Retina (tissue), 1 donor: ENCODE data around the gene GOLGB1.
"Not testable (repeated sequence)": the region's sequence is repeated elsewhere in the genome, so short reads cannot be mapped to it uniquely, and the experiment has no call there.

ENCODE experiments used
- DNase-seq: peaks from one replicate; pipeline ENCODE4 v3.0.0-alpha.2; 2016

The GOLGB1 gene, protein sequence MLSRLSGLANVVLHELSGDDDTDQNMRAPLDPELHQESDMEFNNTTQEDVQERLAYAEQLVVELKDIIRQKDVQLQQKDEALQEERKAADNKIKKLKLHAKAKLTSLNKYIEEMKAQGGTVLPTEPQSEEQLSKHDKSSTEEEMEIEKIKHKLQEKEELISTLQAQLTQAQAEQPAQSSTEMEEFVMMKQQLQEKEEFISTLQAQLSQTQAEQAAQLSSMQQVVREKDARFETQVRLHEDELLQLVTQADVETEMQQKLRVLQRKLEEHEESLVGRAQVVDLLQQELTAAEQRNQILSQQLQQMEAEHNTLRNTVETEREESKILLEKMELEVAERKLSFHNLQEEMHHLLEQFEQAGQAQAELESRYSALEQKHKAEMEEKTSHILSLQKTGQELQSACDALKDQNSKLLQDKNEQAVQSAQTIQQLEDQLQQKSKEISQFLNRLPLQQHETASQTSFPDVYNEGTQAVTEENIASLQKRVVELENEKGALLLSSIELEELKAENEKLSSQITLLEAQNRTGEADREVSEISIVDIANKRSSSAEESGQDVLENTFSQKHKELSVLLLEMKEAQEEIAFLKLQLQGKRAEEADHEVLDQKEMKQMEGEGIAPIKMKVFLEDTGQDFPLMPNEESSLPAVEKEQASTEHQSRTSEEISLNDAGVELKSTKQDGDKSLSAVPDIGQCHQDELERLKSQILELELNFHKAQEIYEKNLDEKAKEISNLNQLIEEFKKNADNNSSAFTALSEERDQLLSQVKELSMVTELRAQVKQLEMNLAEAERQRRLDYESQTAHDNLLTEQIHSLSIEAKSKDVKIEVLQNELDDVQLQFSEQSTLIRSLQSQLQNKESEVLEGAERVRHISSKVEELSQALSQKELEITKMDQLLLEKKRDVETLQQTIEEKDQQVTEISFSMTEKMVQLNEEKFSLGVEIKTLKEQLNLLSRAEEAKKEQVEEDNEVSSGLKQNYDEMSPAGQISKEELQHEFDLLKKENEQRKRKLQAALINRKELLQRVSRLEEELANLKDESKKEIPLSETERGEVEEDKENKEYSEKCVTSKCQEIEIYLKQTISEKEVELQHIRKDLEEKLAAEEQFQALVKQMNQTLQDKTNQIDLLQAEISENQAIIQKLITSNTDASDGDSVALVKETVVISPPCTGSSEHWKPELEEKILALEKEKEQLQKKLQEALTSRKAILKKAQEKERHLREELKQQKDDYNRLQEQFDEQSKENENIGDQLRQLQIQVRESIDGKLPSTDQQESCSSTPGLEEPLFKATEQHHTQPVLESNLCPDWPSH (N-terminal part only)

DNA sequence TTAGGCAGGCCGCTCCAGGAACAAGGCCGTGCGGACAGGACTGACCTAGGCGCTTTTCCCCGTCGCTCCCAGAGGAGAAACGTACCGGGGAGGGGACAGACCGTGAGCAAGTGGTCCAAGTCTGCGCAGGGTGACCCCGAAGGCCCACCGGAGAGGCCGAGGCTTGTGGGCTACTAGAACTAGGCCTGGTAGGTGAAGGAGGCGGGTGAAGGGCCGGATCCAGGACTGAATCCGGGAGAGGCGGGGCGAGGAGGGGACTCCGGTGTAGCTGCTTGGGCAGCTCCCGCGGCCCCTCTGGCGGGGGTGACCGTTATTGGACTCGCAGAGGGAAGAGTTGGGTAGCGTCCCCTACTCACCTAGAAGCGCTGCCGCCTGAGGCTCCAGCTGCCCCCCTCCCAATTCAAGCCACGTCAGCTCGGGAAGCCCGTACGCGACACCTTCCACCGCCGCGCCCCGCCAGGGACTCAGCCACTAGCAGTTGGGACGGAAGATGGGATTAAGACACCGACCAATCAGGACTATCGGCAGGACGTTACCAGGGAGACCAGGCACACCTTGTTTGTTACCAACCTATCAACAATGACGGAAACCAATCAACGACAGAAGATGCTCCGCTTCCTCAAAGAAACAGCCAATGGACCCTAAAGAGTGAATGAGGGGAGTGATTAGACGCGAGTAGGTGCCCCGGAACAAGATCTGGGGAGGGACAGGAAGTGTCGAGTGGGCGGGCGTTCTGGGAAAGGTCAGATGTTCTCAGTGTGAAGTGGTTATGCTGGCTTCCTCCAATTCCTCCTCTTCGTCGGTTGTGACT lies at the start of gene GOLGB1:
GOLGB1 (minus strand) TSS at position 466 of the 811 bp plus-strand sequence. CDS start 18,770 bp downstream, outside the sequence.
- peak; percentile 96 for DNase-seq

DNA sequence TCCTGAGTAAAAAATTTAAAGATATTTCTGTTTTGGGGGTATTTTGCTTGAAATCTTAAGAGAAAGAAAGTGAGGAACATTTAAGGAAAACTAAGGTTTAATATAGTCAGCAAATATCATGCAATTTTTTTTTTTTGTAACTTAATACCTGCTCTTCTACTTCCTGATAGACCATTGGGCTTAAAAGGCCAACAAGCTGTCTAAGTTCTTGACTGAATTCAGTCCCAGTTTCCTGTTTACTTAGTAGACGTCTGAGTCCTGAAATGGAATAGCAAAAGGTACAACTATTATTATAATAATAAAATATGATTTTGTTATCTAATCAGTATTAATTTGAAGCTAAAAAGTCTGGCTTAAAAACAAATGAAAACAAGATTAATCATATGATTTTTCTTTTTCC lies 47.4 kb upstream of the GOLGB1 start:
- no peak for DNase-seq

GRCh38 chr3:121794264-121794983 lies 44.9 kb upstream of the GOLGB1 start:
- no peak for DNase-seq

- DNase-seq: no peak
These were observed 43.5 kb upstream of the GOLGB1 start for GRCh38 chr3:121793078-121793477.

DNA sequence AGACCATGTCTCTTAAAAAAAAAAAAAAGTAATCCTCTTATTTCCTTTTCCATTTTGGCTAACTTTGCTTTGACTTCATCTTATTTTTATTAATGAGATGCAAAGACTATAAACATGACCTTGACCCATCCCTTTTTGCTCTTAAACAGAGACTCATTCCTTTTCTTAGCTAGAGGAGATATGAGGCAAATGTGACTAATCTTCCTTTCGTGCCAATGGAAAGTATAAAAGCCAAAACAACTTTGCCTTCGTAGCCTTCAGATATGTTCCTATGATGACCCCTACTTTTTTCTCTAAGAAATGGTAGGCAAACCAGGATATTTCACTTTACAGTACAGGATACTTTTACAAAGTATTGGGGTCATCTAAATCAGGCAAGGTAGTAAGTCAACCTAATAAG lies 36.9 kb upstream of the GOLGB1 start:
- DNase-seq: no peak

- not testable (repeated sequence) for DNase-seq
These were observed 33.2 kb upstream of the GOLGB1 start for GRCh38 chr3:121782784-121783183.

GRCh38 chr3:121781611-121782010 lies 32.1 kb upstream of the GOLGB1 start:
- DNase-seq: no peak

DNA sequence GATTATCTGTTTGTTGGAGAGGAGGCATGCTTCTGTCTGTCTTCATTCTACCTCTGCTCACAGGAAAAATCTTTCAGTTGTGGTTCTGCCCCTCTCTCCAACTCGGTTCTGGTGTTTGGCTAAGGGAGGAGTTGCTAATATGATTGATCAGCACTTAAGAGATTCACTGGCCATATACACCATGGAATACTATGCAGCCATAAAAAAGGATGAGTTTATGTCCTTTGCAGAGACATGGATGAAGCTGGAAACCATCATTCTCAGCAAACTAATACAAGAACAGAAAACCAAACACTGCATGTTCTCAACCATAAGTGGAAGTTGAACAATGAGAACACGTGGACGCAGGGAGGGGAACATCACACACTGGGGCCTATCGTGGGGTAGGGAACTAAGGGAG lies 25.6 kb upstream of the GOLGB1 start:
- not testable (repeated sequence) for DNase-seq

DNA sequence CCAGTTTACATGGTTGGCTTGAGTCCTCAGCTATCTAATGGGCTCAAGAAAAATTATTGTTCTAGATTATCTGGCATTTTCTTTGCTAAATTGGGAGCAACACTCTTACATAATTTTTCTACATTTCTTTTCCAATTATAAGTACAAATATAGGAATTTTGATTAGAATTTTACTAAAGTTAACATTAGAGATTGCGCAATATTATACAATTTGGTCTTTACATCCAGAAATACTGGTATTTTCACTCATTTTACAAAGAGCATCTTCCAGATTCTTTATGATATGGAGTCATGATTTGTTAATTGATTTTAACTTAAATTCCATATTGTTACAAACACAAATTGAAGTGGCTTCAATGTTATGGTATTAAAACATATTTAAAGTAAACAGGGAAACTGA lies 19.7 kb upstream of the GOLGB1 start:
- DNase-seq: no peak

DNA sequence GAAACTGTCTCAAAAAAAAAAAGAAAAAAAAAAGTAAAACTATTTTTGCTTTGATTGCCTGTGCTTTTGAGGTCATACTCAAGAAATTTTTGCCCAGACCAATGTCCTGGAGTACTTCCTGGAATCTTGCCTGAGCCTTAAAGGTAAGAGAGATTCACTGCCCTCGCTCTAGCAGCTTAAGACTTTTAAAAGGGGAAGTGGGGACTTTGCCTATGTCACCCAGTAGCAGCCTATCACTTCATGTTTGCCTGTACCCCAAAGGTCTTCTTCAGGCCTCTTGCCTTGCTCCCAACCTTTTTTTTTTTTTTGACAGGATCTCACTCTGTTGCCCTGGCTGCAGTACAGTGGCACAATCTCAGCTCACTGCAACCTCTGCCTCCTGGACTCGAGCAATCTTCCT lies 18.9 kb upstream of the GOLGB1 start:
- no peak for DNase-seq

- DNase-seq: no peak
These were observed 10.1 kb upstream of the GOLGB1 start for GRCh38 chr3:121759541-121760202.

DNA sequence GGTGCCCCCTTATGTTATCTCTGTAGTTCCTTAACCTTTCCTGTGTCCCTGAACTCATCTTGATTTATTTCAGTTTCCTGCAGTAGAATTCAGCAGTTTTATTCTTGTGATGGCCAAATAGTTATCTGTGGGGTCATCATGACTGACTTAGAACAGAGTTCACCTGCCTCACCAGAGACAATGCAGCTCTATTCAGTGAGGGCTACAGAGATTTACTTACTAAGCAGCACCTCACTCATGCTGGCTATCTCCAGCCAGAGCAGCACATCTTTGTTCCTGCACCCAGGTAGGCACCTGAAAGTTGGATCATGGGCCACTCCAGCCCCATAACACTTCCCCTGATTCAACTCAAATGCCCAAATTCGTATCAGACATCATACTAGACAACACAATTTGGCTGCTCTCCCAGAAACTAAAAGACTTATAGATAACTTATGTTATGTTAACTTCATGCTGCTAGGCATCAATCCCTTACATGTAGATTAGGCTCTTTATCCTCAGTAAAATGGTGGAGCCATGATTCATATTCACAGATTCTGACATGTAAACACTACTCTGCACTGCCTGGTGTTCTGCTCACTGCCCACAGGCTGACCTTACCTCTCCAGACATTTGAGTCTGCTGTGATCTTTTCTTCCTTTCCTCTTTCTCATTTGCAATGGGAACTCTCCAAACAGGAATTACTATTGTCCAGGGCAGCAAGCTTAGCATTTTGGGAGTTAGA lies 9.3 kb upstream of the GOLGB1 start:
- DNase-seq: no peak

- DNase-seq: no peak
These were observed 8.4 kb upstream of the GOLGB1 start for GRCh38 chr3:121757812-121758545.

GRCh38 chr3:121757087-121757811 lies 7.7 kb upstream of the GOLGB1 start:
- no peak for DNase-seq

- no peak for DNase-seq
These were observed 3.2 kb upstream of the GOLGB1 start for GRCh38 chr3:121752772-121753171.

DNA sequence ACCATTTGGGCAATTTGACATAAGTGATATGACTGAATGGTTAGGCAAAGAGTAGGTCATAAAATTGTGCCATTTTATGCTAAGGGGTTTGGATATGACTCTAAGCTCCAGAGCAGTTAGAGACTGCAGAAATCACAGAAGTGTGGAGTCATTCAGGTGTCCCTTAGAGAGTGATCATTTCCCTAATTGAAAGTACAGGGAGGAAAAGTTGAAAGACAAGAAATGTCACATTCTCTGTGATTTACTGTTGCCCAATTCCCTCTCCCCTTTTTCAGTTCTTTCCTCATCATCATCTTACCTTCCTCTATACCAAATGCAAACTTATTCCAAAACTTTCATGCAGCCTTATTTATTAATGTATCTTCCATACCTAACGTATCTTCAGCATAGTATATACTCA lies 2.7 kb upstream of the GOLGB1 start:
- no peak for DNase-seq

DNA sequence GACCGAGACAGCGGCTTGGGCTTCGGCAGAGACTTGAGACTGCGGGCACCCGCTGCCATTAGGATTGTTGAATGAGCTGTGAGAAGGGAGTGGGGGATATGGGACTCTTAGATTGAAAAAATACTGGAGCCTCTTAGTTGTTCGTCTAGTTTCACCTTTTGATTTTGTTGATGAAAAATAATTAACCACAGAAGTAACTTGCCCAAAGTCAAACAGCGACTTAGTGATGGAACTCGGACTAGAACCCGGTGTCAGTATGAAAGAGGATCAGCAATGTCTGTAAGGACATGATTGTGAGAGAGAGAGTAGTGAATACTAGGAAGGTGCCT lies 510 bp upstream of the GOLGB1 start:
- no peak for DNase-seq

DNA sequence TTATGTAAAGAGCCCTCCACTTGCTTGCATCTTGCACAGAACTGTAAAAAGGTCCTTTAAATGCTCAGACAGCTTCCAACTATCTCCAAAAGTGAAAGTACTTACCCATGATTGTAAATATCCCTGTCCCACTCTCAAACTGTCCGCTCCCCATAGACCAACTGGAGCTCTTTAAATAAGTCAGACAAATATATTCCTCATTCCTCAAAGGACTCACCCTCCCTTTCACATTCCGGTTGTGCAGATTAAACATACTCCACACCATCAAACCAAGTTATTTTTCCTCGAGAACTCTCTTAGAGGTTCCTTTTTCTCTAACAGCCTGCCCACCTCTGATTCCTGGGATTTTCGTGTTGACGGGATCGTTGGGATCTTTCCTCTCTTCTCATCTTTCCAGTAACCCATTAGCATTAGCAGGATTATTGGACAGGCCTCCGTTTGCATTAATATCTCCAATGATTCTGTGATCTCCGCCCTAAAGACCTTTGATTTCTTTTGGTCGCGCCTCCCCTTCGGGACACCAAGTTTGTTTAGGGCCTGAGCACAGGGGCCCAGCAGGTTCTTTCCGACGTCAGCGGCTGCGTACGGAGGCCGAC lies 763 bp downstream of the GOLGB1 start:
- no peak for DNase-seq
